ENCODE results near the gene NVL. TPM values are rescaled to one million over a fixed set of nuclear protein-coding genes. Genes with fewer than 3 reads are reported as not detected.

The NVL gene
- total RNA-seq, 1 experiment from 2014 or later = 21.9 TPM

DNA sequence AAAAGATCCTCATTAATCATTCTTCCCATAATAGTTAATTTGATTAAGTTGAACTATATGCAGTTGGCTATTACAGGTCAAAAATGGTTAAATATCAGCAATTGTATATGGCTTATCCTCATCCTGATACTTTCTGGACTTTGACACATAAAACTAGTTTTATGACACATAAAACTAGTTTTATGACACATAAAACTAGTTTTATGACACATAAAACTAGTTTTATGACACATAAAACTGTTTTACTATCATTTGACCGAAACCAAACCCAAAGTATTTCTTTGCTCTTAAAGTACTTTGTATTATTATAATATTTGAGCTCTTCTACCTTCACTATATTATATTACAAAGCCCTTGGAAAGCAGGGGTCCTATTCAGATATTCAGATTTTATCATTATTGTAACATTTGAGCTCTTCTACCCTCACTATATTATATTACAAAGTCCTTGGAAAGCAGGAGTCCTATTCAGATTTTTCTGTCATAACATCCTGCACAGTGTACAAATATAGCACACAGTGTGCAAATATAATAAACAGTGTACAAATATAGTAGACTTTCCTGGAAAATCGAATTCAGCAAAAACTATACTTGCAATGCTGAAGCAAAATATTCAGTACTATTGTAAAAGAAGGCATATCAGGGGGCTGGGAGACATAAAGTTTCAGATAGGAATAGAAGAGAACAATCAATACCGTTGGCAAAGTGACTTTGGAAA, 53.0 kb downstream of the NVL start:
- TF ChIP-seq RAD21 (IDR thresholded peaks at IDR 0.05; ENCODE audit: low read depth) = no peak
- no peak for TF ChIP-seq JUND (IDR thresholded peaks at IDR 0.05)
- TF ChIP-seq SIN3A (IDR thresholded peaks at IDR 0.05; ENCODE audit: low read depth) = no peak
- TF ChIP-seq ZFX (IDR thresholded peaks at IDR 0.05) = no peak
- TF ChIP-seq TCF7L2 (IDR thresholded peaks at IDR 0.05; ENCODE audit: borderline replicate concordance, extremely low read depth, insufficient read depth, insufficient read length) = no peak
- TF ChIP-seq POLR2AphosphoS5 (IDR thresholded peaks at IDR 0.05; ENCODE audit: low read depth, low read length) = no peak
- no peak for TF ChIP-seq CBX3 (IDR thresholded peaks at IDR 0.05; ENCODE audit: low read depth)
- TF ChIP-seq POLR2A (IDR thresholded peaks at IDR 0.05; ENCODE audit: borderline replicate concordance, extremely low read depth, insufficient read depth, insufficient read length) = no peak
- no peak for TF ChIP-seq ZNF274 (IDR thresholded peaks at IDR 0.05; ENCODE audit: low read depth, low read length)
- RAD21 ChIA-PET (ENCODE audit: low non-redundant PET in 1 of 2, low total read pairs in 2 of 2, uncharacterized antibody in 2 of 2, unreplicated experiment in 2 of 2) = no interaction called here
- POLR2A ChIA-PET = no interaction called here
- Histone ChIP-seq H3K9ac (ENCODE audit: low read length) (no peak overlapping the region), H2AFZ (ENCODE audit: low read depth, low read length, poor library complexity, severe bottlenecking) (no peak overlapping the region), H3K36me3 (ENCODE audit: control insufficient read depth in 1 of 2, insufficient read depth in 2 of 2, low read length in 2 of 2) (peaks cover 5 to 13% of the 10 kb centered on the region in 2 experiments; a peak in 2 of 4 replicates), H3K9me2 (ENCODE audit: insufficient read depth) (no peaks in the 10 kb centered on the region), H3K27me3 (ENCODE audit: insufficient read depth, low read length) (no peaks in the 10 kb centered on the region), H3K4me1 (ENCODE audit: control insufficient read depth in 1 of 2, insufficient read depth in 2 of 2, low read length in 2 of 2) (no peaks in the 10 kb centered on the region), H3K9me3 (ENCODE audit: control insufficient read depth in 1 of 2, insufficient read depth in 1 of 2, low read depth in 1 of 2, low read length in 2 of 2) (no peaks in the 10 kb centered on the region), H3K4me2 (ENCODE audit: low read length) (no peak overlapping the region), H3K4me3 (replicated peaks in 1 of 2; ENCODE audit: low read depth in 1 of 2, low read length in 2 of 2) (no peak overlapping the region), H3K79me2 (ENCODE audit: insufficient read depth, low read length) (no peaks in the 10 kb centered on the region), H3K27ac (ENCODE audit: low read depth, low read length) (no peak overlapping the region), H4K20me1 (ENCODE audit: insufficient read depth) (no peaks in the 10 kb centered on the region)
- intact Hi-C loops (cut with micrococcal nuclease) = no loop called here
- DNase-seq (ENCODE audit: low read depth, low spot score) = no peak
- ATAC-seq = no peak
- CTCF ChIA-PET = no interaction called here
- no TSS peak for BruUV-seq (replicated peaks)

DNA sequence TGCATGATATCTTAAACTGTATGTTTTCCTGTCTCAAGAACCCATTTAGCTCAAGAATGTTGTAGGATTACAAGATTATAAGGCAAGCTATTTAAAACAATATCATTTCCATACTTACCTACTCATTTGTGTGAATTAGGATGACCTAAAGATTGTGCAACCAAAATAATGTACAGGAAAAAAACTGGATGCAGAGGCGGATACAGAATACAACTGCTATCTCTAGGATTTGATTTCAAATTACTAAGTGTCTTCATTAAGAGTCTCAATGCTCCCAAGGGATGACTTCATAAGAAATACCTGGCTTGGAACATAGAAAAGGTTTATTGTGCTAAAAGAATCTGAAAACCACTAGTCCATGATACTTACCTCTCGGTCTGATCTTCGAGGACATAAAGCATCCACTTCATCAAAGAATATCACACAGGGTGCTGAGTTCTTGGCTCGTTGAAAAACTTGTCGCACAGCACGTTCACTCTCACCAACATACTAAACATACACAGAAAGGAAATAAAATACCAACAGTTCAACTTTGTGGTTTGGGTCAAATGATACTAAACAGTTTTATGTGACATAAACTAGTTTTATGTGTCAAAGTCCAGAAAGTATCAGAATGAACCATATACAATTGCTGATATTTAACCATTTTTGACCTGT, 54.9 kb downstream of the NVL start:
- Histone ChIP-seq H3K4me2 (ENCODE audit: low read length) (no peak overlapping the region), H3K9me2 (ENCODE audit: insufficient read depth) (no peaks in the 10 kb centered on the region), H3K9me3 (ENCODE audit: control insufficient read depth in 1 of 2, insufficient read depth in 1 of 2, low read depth in 1 of 2, low read length in 2 of 2) (no peaks in the 10 kb centered on the region), H3K79me2 (ENCODE audit: insufficient read depth, low read length) (no peaks in the 10 kb centered on the region), H2AFZ (ENCODE audit: low read depth, low read length, poor library complexity, severe bottlenecking) (no peak overlapping the region), H3K27me3 (ENCODE audit: insufficient read depth, low read length) (no peaks in the 10 kb centered on the region), H3K4me1 (ENCODE audit: control insufficient read depth in 1 of 2, insufficient read depth in 2 of 2, low read length in 2 of 2) (no peaks in the 10 kb centered on the region), H3K9ac (ENCODE audit: low read length) (no peak overlapping the region), H3K27ac (ENCODE audit: low read depth, low read length) (no peak overlapping the region), H3K36me3 (ENCODE audit: control insufficient read depth in 1 of 2, insufficient read depth in 2 of 2, low read length in 2 of 2) (peaks cover 3 to 13% of the 10 kb centered on the region in 2 experiments; a peak in 2 of 4 replicates), H3K4me3 (replicated peaks in 1 of 2; ENCODE audit: low read depth in 1 of 2, low read length in 2 of 2) (no peak overlapping the region), H4K20me1 (ENCODE audit: insufficient read depth) (no peaks in the 10 kb centered on the region)
- BruUV-seq (replicated peaks) = no TSS peak
- CTCF ChIA-PET = no interaction called here
- POLR2A ChIA-PET = no interaction called here
- no peak for ATAC-seq
- no peak for DNase-seq (ENCODE audit: low read depth, low spot score)
- RAD21 ChIA-PET (ENCODE audit: low non-redundant PET in 1 of 2, low total read pairs in 2 of 2, uncharacterized antibody in 2 of 2, unreplicated experiment in 2 of 2) = no interaction called here
- intact Hi-C loops (cut with micrococcal nuclease) = no loop called here
- TF ChIP-seq FOSL1 (IDR thresholded peaks at IDR 0.05; ENCODE audit: low read depth) = no peak
- no peak for TF ChIP-seq SP1 (IDR thresholded peaks at IDR 0.05; ENCODE audit: low read depth)
- TF ChIP-seq CBX3 (IDR thresholded peaks at IDR 0.05; ENCODE audit: low read depth) = no peak
- no peak for TF ChIP-seq ZNF274 (IDR thresholded peaks at IDR 0.05; ENCODE audit: low read depth, low read length)
- TF ChIP-seq, protein P1, sequence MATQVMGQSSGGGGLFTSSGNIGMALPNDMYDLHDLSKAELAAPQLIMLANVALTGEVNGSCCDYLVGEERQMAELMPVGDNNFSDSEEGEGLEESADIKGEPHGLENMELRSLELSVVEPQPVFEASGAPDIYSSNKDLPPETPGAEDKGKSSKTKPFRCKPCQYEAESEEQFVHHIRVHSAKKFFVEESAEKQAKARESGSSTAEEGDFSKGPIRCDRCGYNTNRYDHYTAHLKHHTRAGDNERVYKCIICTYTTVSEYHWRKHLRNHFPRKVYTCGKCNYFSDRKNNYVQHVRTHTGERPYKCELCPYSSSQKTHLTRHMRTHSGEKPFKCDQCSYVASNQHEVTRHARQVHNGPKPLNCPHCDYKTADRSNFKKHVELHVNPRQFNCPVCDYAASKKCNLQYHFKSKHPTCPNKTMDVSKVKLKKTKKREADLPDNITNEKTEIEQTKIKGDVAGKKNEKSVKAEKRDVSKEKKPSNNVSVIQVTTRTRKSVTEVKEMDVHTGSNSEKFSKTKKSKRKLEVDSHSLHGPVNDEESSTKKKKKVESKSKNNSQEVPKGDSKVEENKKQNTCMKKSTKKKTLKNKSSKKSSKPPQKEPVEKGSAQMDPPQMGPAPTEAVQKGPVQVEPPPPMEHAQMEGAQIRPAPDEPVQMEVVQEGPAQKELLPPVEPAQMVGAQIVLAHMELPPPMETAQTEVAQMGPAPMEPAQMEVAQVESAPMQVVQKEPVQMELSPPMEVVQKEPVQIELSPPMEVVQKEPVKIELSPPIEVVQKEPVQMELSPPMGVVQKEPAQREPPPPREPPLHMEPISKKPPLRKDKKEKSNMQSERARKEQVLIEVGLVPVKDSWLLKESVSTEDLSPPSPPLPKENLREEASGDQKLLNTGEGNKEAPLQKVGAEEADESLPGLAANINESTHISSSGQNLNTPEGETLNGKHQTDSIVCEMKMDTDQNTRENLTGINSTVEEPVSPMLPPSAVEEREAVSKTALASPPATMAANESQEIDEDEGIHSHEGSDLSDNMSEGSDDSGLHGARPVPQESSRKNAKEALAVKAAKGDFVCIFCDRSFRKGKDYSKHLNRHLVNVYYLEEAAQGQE (IDR thresholded peaks at IDR 0.05; ENCODE audit: low read depth) = no peak
- no peak for TF ChIP-seq SRF (IDR thresholded peaks at IDR 0.05; ENCODE audit: low read depth)
- TF ChIP-seq, protein P2, sequence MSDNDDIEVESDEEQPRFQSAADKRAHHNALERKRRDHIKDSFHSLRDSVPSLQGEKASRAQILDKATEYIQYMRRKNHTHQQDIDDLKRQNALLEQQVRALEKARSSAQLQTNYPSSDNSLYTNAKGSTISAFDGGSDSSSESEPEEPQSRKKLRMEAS (IDR thresholded peaks at IDR 0.05) = no peak
- TF ChIP-seq ELF1 (IDR thresholded peaks at IDR 0.05; ENCODE audit: borderline replicate concordance, low read depth) = no peak
- TF ChIP-seq POLR2AphosphoS5 (IDR thresholded peaks at IDR 0.05; ENCODE audit: low read depth, low read length) = no peak

Data from HCT116 (cell line).